HG02623 (cell line): Measurements from ENCODE around the gene RPS27A.
"Not testable (repeated sequence)": the region's sequence is repeated elsewhere in the genome, so short reads cannot be mapped to it uniquely, and the experiment has no call there.

ENCODE experiments used
- ATAC-seq: cut with Tn5 transposase; IDR thresholded peaks from one replicate; pipeline ENCODE4 v1.9.1; 2021; ENCODE audit warnings: moderate library complexity; ENCODE audit not compliant: unreplicated experiment

Gene RPS27A

DNA sequence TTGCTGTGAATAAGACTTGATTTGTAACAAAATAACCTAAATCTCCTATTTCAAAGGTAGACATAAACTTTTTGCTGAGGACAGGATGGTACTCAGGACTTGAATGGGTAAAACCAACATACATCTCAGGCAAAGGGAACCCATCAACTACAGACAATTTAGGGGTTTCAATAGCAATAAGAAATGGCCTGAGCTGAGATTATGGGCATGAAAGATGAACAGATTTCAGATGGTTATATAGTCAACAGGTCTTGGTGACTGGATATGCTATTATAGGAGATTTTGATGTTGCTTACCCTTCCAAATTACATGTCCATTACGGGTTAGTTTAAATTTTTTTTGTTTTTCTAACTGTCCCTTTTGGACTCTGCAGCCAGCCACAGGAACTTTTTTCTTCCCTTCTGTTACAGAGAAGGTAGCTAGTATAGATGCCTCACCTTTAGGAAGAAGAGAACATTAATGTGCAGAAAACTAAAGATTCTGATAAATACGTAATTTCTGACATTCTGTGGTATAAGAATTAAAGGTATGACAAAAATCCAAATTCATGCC is 4.6 kb downstream of the RPS27A start:
- ATAC-seq: no peak

- no peak for ATAC-seq
These were observed 7.3 kb downstream of the RPS27A start for GRCh38 chr2:55239656-55240222.

DNA sequence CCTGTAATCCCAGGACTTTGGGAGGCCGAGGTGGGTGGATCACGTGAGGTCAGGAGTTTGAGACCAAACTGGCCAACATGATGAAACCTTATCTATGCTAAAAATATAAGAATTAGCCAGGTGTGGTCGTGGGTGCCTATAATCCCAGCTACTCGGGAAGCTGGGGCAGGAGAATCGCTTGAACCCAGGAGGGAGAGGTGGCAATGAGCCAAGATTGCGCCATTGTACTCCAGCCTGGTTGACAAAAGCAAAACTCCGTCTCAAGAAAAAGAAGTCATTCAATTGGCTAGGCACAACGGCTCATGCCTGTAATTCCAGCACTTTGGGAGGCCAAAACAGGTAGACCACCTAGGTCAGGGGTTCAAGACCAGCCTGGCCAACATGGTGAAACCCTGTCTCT is 9.1 kb downstream of the RPS27A start:
- not testable (repeated sequence) for ATAC-seq

DNA sequence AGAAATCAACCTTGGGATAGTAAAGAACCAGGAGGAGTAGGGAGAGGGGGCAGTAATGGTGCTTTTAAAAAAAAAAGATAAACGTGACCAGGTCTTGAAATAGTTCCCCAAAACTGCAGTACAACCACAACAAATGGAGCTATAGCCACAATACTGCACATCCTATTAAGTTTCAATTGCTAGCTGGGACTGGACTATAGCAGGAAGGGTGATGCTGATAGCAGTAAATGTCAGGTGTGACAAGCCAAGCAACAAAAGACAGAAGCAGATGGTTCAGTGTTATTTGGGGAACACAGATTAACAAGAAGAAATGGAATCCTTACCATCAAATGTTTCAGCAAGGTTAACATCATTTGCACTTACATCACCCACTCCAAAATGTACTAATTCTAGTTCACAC is 10.1 kb downstream of the RPS27A start:
- no peak for ATAC-seq

GRCh38 chr2:55245411-55245810 is 12.9 kb downstream of the RPS27A start:
- no peak for ATAC-seq

GRCh38 chr2:55247025-55247424 is 14.5 kb downstream of the RPS27A start:
- no peak for ATAC-seq

DNA sequence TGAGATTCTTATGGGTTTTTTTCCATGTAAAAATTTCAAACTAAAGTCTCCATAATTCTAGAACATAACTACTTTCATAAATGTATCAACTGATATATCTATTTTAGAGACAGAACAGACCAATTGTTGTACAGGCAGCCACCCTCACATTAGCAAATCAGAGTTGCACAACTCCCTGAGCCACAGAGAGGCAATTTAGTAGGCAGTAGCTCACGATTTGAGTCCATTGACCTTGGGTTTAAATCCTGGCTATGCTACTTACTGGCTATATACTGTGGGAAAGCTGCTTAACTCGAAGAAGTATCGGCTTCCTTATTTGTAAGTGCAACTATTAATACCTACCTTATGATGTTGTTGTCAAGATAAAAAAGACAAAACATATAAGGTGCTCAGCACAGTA is 20.3 kb downstream of the RPS27A start:
- ATAC-seq: no peak

GRCh38 chr2:55259586-55259985 is 27.1 kb downstream of the RPS27A start:
- not testable (repeated sequence) for ATAC-seq

DNA sequence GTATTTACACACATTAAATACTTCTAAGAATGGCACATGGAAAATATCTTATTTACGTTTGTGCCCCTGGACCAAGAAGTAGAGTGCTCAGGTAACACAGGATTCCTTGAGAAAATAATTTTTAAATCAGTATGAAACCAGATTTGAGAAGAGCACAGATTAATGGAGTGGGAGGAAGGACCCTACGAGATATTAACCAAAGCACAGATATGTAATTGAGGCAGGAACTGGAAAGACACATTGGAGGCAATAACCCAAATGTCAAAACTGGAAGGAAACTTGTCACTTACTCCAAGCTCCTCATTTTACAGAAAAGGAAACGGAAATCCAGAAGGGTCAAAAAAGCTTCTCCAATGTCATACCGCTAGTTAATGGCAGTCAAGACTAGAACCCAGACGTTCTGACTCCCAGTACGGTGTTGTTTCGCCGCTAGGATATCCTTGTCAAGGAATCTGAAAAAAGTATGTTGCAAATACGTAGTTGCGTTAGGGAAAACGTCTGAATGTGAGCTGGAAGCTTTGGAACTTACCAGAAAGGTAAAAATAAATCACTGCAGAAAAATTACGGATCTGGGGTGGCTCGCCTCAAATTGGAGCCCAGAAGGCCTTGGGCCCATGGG is 35.9 kb downstream of the RPS27A start:
- no peak for ATAC-seq

- peak; percentile 96 for ATAC-seq
These were observed 36.6 kb downstream of the RPS27A start, which contains the start of gene MTIF2 for GRCh38 chr2:55268907-55269644. Gene MTIF2 (minus strand): TSS chr2:55269231. CDS start chr2:55263858, 5,373 bp downstream.

DNA sequence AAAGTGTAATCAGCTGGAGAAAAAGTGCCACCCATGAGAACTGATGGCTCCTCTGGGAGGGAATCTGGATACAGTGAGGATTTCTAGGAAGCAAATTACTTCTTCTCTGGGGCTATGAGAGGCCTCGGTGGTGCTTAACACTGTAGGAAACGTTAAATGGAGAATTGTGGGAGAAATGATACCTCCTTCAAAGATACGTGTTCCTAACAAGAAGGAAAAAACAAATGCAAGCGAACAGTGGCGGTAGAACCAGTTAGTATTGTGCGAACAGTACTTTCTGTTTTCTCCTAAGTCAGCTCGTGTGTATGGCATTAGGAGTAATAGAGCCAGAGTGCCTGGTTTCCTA is 37.1 kb downstream of the RPS27A start:
- ATAC-seq: no peak

GRCh38 chr2:55274346-55274745 is 41.9 kb downstream of the RPS27A start:
- ATAC-seq: not testable (repeated sequence)

DNA sequence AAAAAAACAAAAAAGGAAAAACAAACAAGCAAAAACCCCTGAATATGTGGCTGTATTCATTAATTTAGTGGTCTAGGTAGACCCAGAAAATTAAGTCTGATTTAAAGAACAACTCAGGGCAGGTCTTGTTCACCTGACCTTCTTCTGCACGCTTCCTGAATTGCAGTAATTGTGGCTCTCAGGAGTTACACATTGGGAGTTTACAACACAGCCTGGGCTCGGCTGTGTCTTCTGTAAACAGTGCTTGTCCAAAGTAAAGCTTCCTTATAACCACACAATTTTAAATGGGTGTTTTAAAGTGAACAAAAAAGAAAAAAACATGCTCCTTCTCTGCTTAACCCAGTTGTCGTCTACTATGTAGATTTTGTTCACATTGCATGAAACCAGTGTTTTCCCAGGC is 44.8 kb downstream of the RPS27A start:
- no peak for ATAC-seq

DNA sequence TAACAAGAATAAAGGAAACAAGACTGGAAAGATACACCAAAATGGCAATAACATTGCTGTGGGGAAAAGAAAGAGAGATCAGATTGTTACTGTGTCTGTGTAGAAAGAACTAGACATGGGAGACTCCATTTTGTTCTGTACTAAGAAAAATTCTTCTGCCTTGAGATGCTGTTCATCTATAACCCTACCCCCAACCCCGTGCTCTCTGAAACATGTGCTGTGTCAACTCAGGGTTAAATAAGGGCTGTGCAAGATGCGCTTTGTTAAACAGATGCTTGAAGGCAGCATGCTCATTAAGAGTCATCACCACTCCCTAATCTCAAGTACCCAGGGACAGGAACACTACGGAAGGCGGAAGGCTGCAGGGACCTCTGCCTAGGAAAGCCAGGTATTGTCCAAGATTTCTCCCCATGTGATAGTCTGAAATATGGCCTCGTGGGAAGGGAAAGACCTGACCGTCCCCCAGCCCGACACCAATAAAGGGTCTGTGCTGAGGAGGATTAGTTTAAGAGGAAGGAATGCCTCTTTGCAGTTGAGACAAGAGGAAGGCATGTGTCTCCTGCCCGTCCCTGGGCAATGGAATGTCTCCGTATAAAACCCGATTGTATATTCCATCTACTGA is 46.8 kb downstream of the RPS27A start:
- not testable (repeated sequence) for ATAC-seq

DNA sequence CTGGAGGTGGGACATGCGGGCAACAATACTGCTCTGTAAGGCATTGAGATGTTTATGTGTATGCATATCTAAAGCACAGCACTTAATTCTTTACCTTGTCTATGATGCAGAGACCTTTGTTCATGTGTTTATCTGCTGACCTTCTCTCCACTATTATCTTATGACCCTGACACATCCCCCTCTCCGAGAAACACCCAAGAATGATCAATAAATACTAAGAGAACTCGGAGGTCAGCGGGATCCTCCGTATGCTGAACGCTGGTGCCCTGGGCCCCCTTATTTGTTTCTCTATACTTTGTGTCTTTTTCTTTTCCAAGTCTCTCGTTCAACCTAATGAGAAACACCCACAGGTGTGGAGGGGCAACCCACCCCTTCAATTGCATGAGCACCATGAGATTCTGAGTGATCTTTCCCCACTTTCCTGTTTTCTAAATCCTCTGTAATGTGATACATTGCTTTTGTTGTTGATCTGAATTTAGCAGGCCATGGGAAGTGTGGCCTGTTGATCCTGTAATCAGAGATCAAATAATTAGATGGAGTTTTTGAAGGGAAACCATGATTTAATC is 47.5 kb downstream of the RPS27A start:
- not testable (repeated sequence) for ATAC-seq

GRCh38 chr2:55280851-55281546 is 48.5 kb downstream of the RPS27A start:
- ATAC-seq: not testable (repeated sequence)

GRCh38 chr2:55282110-55282917 is 49.8 kb downstream of the RPS27A start:
- ATAC-seq: peak; percentile 97

GRCh38 chr2:55283083-55283482 is 50.6 kb downstream of the RPS27A start:
- no peak for ATAC-seq
